ENCODE data around the gene ZNF385B.

Gene ZNF385B

DNA sequence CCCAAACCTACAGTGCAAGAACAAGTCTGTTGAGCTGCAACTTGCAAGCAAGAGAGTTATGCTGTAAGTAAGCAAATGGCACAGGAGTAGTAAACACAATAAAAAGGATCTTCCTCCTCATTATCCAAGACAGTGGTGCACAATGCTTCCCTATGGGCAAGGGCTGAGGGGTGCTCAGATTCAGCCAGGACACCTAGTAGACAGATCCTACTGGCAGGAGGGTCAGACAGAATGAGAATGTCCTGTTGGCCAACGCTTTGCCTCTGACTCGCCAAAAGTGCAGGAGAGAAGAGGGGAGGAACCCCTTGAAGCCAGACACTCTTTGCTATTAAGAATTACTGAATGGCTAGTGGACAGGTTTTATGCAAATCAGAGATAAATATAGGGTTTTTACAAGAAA is 316.4 kb downstream of the ZNF385B start:
- H3K27me3 ChIP-seq (ENCODE audit: insufficient read depth, low read length): no peaks in the 10 kb centered on the region
- H3K9me3 ChIP-seq (ENCODE audit: low read length): no peaks in the 10 kb centered on the region
- H2AFZ ChIP-seq (ENCODE audit: low read depth, low read length): no peak overlapping the region
- no peaks in the 10 kb centered on the region for H3K36me3 ChIP-seq (ENCODE audit: insufficient read depth, low read length)
- H3K4me1 ChIP-seq (ENCODE audit: insufficient read depth, low read length): peaks cover 23% of the 10 kb centered on the region
- H3K4me3 ChIP-seq (ENCODE audit: low read length): no peak overlapping the region

GRCh38 chr2:179543361-179543901 is 318.0 kb downstream of the ZNF385B start:
- Histone ChIP-seq H3K36me3 (ENCODE audit: insufficient read depth, low read length) (no peaks in the 10 kb centered on the region), H3K9me3 (ENCODE audit: low read length) (no peaks in the 10 kb centered on the region), H3K4me3 (ENCODE audit: low read length) (no peak overlapping the region), H3K27me3 (ENCODE audit: insufficient read depth, low read length) (no peaks in the 10 kb centered on the region), H2AFZ (ENCODE audit: low read depth, low read length) (no peak overlapping the region), H3K4me1 (ENCODE audit: insufficient read depth, low read length) (peaks cover 23% of the 10 kb centered on the region)

GRCh38 chr2:179541586-179541985 is 319.8 kb downstream of the ZNF385B start:
- Histone ChIP-seq H3K4me3 (ENCODE audit: low read length) (no peak overlapping the region), H3K9me3 (ENCODE audit: low read length) (no peaks in the 10 kb centered on the region), H2AFZ (ENCODE audit: low read depth, low read length) (no peak overlapping the region), H3K36me3 (ENCODE audit: insufficient read depth, low read length) (no peaks in the 10 kb centered on the region), H3K4me1 (ENCODE audit: insufficient read depth, low read length) (peaks cover 23% of the 10 kb centered on the region), H3K27me3 (ENCODE audit: insufficient read depth, low read length) (no peaks in the 10 kb centered on the region)

- no peaks in the 10 kb centered on the region for H3K9me3 ChIP-seq (ENCODE audit: low read length)
- H2AFZ ChIP-seq (ENCODE audit: low read depth, low read length): no peak overlapping the region
- H3K4me3 ChIP-seq (ENCODE audit: low read length): no peak overlapping the region
- H3K27me3 ChIP-seq (ENCODE audit: insufficient read depth, low read length): no peaks in the 10 kb centered on the region
- peaks cover 16% of the 10 kb centered on the region for H3K4me1 ChIP-seq (ENCODE audit: insufficient read depth, low read length)
- H3K36me3 ChIP-seq (ENCODE audit: insufficient read depth, low read length): no peaks in the 10 kb centered on the region
These were observed 322.3 kb downstream of the ZNF385B start for GRCh38 chr2:179539124-179539511.

DNA sequence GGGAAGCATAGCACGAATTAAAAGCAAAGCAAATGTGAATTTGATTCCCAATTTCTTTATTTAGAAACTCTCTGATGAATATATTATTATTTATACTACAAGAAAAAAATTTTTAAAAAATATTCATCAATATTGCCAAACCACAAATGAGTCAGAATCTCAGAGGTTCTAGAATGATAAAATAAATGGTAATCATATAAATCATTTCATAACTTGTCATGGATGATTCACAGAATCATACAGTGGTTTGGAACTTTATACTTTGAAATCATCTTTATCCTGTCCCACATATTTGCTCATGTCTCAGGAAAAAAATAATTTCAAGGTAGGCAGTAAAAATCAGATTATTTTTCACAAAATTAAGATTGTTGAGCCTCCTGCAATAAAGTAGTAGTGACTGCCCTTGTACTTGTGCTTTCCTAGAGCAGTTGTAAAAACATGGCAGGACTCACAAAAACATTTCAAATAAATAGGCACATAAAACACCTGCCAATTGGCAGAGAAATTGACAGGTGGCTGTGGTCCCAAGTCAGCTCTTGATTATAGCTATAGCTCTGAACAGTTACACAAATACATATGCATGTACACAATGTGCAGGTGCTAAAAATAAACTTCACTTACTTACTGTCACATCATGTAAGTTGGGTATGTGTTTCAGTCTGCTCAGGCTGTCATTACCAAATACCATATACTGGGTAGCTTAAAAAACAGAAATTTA is 322.8 kb downstream of the ZNF385B start:
- H3K9me3 ChIP-seq (ENCODE audit: low read length): no peaks in the 10 kb centered on the region
- no peak overlapping the region for H3K4me3 ChIP-seq (ENCODE audit: low read length)
- H3K27me3 ChIP-seq (ENCODE audit: insufficient read depth, low read length): no peaks in the 10 kb centered on the region
- H3K4me1 ChIP-seq (ENCODE audit: insufficient read depth, low read length): peaks cover 10% of the 10 kb centered on the region
- no peaks in the 10 kb centered on the region for H3K36me3 ChIP-seq (ENCODE audit: insufficient read depth, low read length)
- H2AFZ ChIP-seq (ENCODE audit: low read depth, low read length): no peak overlapping the region

GRCh38 chr2:179536185-179536584 is 325.2 kb downstream of the ZNF385B start:
- no peak overlapping the region for H3K4me3 ChIP-seq (ENCODE audit: low read length)
- no peak overlapping the region for H2AFZ ChIP-seq (ENCODE audit: low read depth, low read length)
- H3K27me3 ChIP-seq (ENCODE audit: insufficient read depth, low read length): no peaks in the 10 kb centered on the region
- no peaks in the 10 kb centered on the region for H3K36me3 ChIP-seq (ENCODE audit: insufficient read depth, low read length)
- peaks cover 6% of the 10 kb centered on the region for H3K4me1 ChIP-seq (ENCODE audit: insufficient read depth, low read length)
- no peaks in the 10 kb centered on the region for H3K9me3 ChIP-seq (ENCODE audit: low read length)

GRCh38 chr2:179533875-179534274 is 327.5 kb downstream of the ZNF385B start:
- no peaks in the 10 kb centered on the region for H3K36me3 ChIP-seq (ENCODE audit: insufficient read depth, low read length)
- H3K4me1 ChIP-seq (ENCODE audit: insufficient read depth, low read length): peaks cover 6% of the 10 kb centered on the region
- no peaks in the 10 kb centered on the region for H3K27me3 ChIP-seq (ENCODE audit: insufficient read depth, low read length)
- H3K9me3 ChIP-seq (ENCODE audit: low read length): no peaks in the 10 kb centered on the region
- H3K4me3 ChIP-seq (ENCODE audit: low read length): no peak overlapping the region
- no peak overlapping the region for H2AFZ ChIP-seq (ENCODE audit: low read depth, low read length)

DNA sequence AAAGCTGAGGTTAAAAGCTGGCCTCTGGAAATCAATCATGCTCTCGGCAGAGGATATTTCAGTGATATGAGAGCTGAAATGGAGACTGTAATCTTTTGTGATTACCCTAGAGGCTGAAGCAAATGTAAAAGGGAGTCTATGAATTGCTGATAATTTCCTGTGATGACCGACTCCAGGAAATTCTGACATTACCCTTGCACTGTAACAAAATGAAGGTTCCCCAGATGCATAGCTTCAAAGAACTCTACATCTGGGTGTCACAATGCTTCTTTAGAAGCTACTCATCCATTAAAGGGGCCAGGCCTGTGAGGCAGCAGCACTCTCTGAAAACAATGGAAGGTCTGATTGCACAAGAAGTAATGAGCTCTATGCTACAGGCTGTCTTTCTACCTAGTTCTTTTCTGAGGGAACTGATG is 328.5 kb downstream of the ZNF385B start:
- no peaks in the 10 kb centered on the region for H3K27me3 ChIP-seq (ENCODE audit: insufficient read depth, low read length)
- H3K4me3 ChIP-seq (ENCODE audit: low read length): no peak overlapping the region
- H3K9me3 ChIP-seq (ENCODE audit: low read length): no peaks in the 10 kb centered on the region
- no peak overlapping the region for H2AFZ ChIP-seq (ENCODE audit: low read depth, low read length)
- no peaks in the 10 kb centered on the region for H3K36me3 ChIP-seq (ENCODE audit: insufficient read depth, low read length)
- H3K4me1 ChIP-seq (ENCODE audit: insufficient read depth, low read length): peaks cover 6% of the 10 kb centered on the region

GRCh38 chr2:179528576-179529069 is 332.8 kb downstream of the ZNF385B start:
- H2AFZ ChIP-seq (ENCODE audit: low read depth, low read length): no peak overlapping the region
- no peaks in the 10 kb centered on the region for H3K36me3 ChIP-seq (ENCODE audit: insufficient read depth, low read length)
- peaks cover 9% of the 10 kb centered on the region for H3K4me1 ChIP-seq (ENCODE audit: insufficient read depth, low read length)
- no peak overlapping the region for H3K4me3 ChIP-seq (ENCODE audit: low read length)
- no peaks in the 10 kb centered on the region for H3K9me3 ChIP-seq (ENCODE audit: low read length)
- H3K27me3 ChIP-seq (ENCODE audit: insufficient read depth, low read length): no peaks in the 10 kb centered on the region

DNA sequence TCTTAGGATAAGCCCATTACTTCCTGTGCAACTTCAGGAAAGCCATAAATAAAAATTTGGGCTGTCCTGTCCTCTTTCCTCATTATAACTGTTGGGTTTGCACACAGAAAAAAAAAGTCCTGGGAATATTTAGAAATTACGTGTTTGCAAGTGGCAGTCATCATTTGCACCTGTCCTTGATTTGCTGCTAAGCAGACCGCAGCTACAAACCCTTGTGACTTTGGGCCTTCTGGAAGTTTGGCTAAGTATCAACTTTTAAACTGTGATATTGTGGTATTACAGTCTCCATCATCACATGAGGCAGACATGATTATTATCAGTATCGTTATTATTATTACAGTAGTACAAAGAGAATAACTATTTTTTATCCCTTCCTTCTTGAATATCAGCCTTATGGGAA is 336.1 kb downstream of the ZNF385B start:
- no peaks in the 10 kb centered on the region for H3K36me3 ChIP-seq (ENCODE audit: insufficient read depth, low read length)

GRCh38 chr2:179524809-179525339 is 336.5 kb downstream of the ZNF385B start:
- Histone ChIP-seq H3K4me3 (ENCODE audit: low read length) (no peak overlapping the region), H3K4me1 (ENCODE audit: insufficient read depth, low read length) (peaks cover 2% of the 10 kb centered on the region), H3K36me3 (ENCODE audit: insufficient read depth, low read length) (no peaks in the 10 kb centered on the region), H3K9me3 (ENCODE audit: low read length) (no peaks in the 10 kb centered on the region), H2AFZ (ENCODE audit: low read depth, low read length) (no peak overlapping the region), H3K27me3 (ENCODE audit: insufficient read depth, low read length) (no peaks in the 10 kb centered on the region)

More for the DNA sequence above, 336.1 kb downstream of the ZNF385B start:
- Histone ChIP-seq H3K4me1 (ENCODE audit: insufficient read depth, low read length) (peaks cover 2% of the 10 kb centered on the region), H3K4me3 (ENCODE audit: low read length) (no peak overlapping the region), H3K9me3 (ENCODE audit: low read length) (no peaks in the 10 kb centered on the region), H2AFZ (ENCODE audit: low read depth, low read length) (no peak overlapping the region), H3K27me3 (ENCODE audit: insufficient read depth, low read length) (no peaks in the 10 kb centered on the region)

DNA sequence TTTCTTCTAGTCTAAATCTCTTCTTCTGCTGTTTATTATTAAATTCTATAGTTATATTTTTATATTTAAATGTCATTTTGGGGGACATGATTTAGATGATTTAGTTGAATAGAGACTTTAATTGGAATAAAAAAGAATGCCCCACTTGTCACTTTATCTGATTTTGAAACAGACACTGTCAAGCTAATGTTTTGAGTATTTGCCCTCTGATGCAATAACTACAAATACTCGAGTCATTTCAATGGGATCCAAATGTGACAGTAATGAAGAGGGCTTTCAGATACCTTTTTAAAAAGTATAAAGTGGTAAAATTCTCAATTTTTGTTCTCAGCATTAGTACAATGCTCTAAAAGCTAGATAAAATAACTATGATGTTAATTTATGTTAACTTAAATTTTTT is 339.5 kb downstream of the ZNF385B start:
- Histone ChIP-seq H3K4me1 (ENCODE audit: insufficient read depth, low read length) (peaks cover 2% of the 10 kb centered on the region), H3K4me3 (ENCODE audit: low read length) (no peak overlapping the region), H3K36me3 (ENCODE audit: insufficient read depth, low read length) (no peaks in the 10 kb centered on the region), H2AFZ (ENCODE audit: low read depth, low read length) (no peak overlapping the region), H3K9me3 (ENCODE audit: low read length) (no peaks in the 10 kb centered on the region), H3K27me3 (ENCODE audit: insufficient read depth, low read length) (no peaks in the 10 kb centered on the region)

- Histone ChIP-seq H3K9me3 (ENCODE audit: low read length) (no peaks in the 10 kb centered on the region), H3K4me1 (ENCODE audit: insufficient read depth, low read length) (no peaks in the 10 kb centered on the region), H3K27me3 (ENCODE audit: insufficient read depth, low read length) (no peaks in the 10 kb centered on the region), H3K4me3 (ENCODE audit: low read length) (no peak overlapping the region), H3K36me3 (ENCODE audit: insufficient read depth, low read length) (no peaks in the 10 kb centered on the region), H2AFZ (ENCODE audit: low read depth, low read length) (no peak overlapping the region)
These were observed 342.6 kb downstream of the ZNF385B start for GRCh38 chr2:179518830-179519229.

Measured in neuron (in vitro differentiated cells).